GM21526 (cell line): Measurements from ENCODE around the gene RAB39B.
A peak's percentile ranks its signal among the peaks of the same experiment; 100 is the strongest.

Experiments used
- ATAC-seq: cut with Tn5 transposase; IDR thresholded peaks from one replicate; pipeline ENCODE4 v1.9.1; 2021; ENCODE audit warnings: moderate library complexity; ENCODE audit not compliant: unreplicated experiment, low FRiP score

Gene RAB39B

DNA sequence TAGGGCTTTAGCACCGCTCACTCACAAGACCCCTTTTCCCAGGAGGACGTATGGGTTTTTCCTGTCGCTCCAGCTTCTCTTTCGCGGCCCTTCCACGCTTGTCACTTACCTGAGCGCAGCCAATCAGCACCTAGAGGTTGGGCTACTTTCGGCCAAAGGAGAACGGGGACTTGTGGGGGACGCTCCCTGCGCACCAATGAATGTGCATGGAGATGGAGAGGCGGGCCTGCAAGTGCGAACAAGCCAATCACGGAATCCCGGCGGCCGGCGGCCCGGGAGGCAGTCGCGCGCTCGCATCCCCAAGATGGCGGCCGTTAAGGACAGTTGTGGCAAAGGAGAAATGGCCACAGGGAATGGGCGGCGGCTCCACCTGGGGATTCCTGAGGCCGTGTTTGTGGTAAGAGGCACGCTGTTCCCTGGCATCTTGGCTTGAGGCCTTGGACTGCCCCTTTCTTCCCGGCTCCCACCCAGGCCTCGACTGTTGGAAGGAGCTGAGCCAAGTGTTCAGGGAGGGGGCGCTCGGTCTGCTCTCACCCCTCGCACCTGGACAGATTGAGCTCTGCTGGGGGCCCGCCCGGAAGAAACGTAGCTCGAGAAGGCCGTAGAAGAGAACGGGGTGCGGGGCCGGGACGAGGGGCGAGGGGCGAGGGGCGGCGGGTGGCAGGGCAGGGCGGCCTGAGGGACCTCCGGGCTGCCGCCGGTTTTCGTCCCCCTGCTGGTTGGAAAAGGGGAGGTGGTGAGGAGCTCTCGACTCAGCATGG, 47.9 kb downstream of the RAB39B start, which contains the start of gene VBP1:
Gene VBP1, plus strand, starts transcription at position 282 of the 761 bp plus-strand sequence. Its CDS starts 23 bp downstream, at position 305.
- ATAC-seq, result peak; percentile 93

DNA sequence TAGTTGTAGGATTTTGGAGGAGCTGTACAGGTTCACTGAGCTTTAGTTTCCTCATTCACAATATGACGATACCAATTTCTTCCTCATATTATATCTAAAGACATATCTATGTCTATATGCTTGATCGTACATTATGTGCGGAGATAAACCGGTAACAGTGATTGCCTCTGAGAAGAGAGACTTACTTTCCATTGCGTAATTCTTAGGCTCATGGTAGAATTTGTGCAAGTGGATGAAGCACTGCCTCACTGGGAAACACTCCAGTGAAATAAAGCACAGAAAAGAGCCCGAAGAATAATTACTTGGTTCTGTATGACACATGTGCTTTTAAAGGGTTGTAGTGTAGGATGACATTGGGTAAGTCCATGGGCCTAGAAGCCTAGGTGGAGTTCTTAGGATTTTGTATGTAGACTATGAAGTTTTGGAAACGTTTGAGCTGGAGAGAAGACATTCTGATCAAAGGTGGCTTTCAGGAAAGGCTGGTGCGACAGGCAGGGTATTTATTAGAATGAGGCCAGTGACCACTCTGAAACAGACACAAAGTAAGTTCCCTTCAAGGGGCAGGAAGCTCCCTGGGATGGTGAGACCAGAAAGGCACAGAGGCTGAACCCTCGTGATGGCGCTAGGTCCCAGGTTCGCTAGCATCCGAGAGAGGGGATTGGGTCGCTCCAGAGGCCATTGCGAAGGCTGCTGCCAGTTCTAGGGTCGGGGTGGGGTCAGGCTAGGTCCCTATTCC, 48.7 kb downstream of the RAB39B start:
- ATAC-seq, result peak; percentile 36

DNA sequence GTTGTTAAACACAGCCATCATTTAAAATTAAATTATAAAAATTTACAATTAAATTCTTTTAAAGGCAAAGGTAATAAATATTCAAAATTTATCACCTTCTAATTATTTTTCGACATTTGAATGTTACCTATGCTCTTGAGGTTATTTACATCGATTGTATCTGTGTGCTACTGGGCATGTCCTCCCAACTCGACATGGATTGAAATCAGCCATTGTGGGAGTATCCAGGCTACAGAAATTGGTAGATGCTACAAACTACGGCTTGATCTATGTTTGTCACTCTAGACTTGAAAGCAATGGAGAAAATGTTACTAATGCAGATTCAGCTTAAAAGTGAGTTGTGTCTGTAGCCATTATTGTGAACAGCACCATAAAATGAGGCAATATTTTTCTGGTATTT, 50.6 kb downstream of the RAB39B start:
- ATAC-seq, result no peak

DNA sequence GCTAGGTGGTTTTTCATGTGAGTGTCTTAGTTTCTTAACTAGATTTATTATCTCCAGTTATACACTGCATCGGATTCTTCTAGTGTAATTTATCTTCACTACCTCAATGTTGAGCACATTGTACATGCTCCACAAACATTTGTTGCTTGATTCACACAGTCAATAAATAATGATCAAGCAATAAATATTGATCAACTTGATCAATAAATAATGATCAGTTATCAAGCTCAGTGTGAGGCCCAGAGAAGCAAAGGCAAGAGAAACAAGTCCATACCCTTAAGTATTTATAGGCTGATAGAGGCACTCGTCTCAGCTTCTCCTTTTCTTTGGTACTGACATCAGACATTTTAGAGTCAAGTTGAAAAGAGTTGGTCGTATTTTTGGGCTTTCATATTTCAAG, 53.1 kb downstream of the RAB39B start:
- no peak for ATAC-seq
